GM19043 (cell line): Measurements from ENCODE around the gene TUBB2B.
"Not testable (repeated sequence)": the region's sequence is repeated elsewhere in the genome, so short reads cannot be mapped to it uniquely, and the experiment has no call there.

ENCODE experiments used
- ATAC-seq: cut with Tn5 transposase; IDR thresholded peaks from one replicate; pipeline ENCODE4 v1.9.1; 2021; ENCODE audit warnings: low read depth; ENCODE audit not compliant: unreplicated experiment

TUBB2B gene

DNA sequence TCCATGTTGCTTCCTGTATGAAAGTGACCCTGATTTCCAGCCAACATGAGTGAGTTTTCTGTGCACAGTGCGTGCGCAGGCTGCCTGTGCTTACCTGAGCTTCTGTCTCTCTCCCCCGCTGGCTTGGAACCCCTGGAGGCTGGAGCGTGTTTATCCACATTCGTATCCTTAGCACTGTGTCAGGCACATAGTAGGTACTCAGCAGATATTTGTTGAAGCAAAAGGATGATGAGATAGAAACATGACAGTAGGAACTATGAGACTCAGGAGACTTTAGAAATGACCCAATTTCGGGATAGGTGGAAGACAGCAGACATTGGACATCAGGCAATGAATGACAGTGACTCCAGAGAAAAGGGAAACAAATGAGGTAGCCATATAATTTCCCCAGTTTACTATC, 15.2 kb downstream of the TUBB2B start:
- ATAC-seq = no peak

DNA sequence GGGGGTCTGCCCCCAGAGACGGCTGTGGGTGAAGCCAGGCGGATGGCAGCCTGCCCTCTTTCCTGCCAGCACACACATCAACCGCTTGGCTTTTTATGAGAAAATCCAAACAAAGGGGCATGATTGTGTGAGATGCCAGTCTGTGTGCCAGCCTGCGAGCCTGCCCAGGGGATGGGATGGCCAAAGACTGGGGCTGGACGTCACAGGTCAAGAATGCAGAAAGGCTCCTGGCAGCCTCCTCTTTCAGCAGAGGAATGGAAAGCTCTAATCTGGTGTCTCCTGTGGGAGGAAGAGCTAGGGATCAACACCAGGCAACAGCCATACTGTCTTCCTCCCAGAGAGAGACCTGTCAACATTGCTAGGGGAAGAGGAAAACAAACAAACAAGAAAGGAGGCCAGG, 15.8 kb downstream of the TUBB2B start:
- ATAC-seq = no peak

DNA sequence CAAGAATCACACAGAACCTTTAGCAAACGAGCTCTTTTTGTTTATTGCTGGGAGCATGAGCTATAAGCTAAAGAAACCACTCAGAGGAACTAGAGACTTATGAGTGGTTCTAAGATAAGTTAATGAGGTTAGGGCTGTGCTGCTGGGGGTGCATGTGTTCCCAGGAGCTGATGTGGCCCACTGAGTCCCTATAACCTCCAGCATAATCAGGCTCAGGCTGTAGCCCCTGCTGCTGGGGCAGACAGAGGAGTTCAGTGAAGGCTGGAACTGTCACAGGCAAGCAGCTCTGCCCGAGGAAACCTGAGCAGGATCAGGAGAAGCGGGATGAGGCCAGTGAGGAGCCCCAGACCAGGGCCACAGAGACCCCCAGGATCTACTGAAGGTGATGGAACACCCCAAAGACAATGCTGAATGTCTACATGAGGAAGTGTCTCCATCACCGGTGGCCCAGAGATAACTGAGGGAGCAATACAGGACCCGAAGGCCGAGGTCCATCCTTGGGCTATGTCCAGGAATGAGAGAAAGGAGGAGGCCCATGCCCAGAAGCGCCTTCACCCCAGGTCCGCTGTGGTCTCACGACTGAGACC, 17.3 kb downstream of the TUBB2B start:
- no peak for ATAC-seq

DNA sequence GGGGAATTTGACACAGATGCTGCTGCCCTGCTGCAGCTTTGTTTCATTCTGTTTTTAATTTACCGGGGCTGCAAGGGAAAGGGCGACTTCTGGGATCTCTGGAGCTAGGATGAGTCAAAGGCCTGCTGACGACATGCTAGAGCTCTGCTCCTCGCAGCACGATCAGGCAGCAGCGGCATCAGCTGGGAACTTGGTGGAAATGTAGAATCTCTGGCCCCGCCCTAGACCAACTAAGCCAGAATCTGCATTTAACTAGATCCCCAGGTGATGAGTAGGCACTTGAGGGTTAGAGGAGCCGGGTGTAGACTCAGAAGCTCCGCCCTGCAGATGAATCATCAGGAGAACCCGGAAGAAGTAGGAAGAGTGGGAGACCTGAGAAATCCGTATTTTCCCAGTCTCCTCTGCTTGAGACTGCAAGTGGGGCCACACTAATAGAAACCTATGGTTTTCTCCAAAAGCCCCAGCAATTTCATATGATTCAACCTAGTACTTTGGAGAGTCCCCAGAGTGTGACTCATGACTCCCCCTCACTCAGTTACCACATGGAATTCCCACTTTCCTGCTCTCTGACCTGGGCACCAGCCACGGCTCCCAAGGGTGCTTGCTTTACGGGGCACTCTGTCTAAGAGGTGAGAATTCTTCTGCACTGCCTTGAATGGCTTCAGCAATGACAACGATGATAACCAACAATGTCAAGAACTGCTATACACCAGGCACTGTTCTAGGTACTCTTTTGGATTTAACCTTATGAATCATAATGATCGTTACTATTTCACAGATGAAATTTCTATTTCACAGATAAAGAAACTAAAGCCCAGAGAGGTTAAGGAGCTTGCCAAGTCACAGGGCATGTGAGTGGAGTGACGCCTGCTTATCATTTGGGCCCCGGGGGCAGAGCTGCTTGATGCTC, 18.1 kb downstream of the TUBB2B start:
- ATAC-seq = no peak

DNA sequence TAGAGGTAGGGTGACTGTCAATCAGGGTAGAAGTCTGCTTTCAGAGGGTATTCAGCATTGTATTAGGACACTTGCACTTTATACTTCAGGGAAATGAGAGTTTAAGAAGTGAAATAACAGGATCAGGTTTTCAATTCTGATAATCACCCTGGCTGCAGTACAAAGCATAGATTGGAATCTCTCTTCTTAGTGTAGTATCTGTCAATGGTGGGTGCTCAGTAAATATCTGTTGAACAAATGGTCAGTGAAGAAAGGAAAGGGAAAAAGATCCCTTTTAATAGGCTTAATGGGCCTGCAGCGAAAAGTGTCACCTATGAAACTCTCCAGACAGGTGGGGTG, 18.7 kb downstream of the TUBB2B start:
- ATAC-seq = no peak

DNA sequence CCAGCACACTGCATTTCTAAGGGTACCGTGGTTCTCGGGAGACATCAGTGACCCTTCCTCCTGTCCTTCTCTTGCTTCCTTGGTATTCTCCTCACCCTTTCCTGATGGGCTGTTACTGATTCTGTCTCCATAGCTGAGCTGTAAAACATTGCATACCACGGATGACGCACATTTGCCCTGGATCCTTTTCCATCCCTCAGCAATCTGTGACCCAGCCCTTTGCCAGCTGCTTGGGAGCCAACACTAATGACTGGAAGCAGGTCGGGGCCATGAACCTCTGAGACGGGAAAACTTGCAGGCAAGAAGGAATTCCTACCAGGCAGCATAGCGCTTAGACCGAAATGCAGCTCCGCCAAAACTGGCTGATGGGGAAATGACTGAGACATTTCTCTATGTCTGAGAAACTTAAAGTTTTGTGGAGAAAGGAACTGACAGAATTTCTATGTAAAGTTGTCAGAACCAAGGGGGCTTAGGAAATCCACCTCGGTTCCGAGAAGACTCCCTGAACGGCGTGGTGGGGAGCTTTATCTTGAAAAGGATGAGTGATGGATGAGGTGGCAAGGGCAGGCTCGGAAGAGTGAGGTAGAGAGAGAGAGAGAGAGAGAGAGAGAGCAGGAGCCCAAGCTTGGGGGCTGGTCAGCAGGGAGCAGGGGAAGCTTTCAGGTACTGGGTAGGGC, 19.2 kb downstream of the TUBB2B start:
- ATAC-seq = no peak

DNA sequence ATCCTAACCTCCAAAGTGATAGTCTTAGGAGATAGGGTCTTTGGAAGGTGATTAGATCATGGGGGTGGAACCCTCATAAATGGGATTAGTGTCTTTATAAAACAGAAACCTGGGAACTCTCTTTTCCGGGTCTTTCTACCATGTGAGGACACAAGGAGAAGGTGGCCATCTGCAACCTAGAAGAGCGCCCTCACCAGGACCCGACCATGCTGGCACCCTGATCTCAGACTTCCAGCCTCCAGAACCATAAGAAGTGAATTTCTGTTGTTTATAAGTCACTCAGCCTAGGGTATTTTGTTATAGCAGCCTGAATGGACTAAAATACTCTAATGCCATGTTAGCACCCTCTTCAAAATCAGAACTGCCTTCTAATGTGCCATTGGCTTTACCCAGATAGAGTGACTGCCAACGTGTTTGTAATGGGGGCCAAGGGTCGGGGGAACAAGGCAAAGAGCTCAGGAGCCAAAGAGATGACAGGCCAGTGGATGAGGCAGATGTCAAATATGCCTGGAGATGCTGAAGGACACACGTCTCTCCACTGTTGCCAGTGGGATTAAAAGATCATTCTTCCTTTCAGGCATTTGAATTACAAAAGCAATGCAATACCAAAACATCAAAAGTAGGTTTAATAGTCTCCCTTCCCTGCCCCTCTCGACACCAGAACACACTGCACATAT, 21.0 kb downstream of the TUBB2B start:
- ATAC-seq = no peak

DNA sequence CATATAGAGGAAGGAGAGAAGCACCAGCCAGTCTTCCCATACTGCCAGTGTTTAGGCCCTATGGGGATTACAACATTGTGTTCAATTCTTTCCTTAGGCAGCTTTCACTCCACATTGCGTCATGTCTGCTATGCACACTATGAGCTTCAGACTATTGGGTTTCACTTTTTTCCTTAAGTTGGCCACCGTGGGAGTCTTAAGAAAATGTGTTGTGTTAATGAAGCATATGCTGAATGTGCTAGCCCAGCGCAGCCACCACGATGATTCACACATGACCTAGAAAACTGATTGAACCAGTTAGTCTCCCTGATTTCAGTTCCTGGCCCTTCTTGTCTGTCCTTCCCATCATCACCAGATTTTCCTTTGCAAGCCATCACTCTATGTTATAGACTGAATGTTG, 21.5 kb downstream of the TUBB2B start:
- ATAC-seq = no peak

DNA sequence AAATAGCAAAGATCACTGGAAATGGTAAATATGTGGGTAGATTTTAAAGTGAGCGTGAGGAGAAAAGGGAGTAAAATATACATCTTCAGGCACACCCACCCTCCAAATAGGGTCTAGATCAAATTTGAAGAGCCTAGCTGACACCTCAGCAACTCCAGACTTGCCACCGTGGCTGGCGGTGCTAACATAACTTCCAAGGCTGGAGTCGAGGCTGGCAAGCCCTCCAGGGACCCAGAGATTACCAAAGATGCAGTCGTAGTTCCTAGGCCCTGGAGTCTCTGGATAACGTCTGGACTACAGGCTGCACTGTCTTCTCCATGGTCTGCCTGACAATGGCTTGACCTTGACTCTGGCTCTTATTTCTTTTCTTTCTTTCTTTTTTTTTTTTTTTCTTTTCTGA, 22.5 kb downstream of the TUBB2B start:
- ATAC-seq = no peak

DNA sequence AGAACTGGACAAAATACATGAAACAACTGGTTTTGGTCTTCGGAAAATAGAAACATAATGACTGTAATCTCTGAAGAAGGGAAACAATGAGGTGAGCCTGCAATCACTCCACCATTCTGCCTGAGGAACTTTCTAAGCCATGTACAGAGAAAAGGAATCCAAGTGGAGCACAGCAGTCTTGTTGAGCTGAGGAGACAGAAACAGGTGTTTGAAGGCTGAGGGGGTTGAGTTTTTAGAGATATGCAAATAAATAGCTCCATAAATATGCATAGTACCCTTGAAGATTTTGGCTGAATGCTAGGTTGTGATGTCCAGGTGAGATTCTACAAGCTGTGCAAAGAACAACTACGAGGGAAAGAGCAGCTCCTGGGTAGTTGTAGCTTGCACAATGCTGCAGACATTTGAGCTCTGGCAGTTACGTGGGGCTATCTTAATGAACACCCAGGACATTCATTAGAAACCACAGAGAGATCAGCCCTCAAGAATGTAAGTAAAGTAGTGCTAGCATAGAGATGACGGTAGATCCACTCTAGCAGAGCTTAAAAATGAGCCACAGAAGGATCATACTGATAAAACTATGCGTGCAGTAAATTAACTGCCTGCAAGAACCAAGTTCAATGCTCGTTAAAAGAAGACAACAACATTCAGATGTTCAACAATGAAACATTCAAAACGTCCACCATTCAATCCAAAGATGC, 24.3 kb downstream of the TUBB2B start:
- no peak for ATAC-seq

DNA sequence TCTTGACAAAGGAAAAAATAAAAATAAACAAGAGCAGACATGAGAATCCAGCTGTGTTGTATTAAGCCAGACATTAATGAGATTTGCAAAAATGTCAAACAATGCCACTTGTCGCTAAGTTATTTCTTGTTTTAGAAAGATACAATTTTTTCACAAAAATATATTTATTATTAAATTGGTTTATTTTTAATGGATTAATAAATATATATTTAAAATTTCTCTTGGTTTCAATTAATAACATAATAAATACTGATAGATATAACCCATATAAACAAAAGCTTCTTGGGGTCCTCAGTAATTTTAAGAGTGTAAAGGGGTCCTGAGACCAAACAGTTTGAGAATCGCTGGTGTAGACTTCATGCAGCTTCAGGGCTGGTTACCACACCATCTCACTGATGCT, 26.1 kb downstream of the TUBB2B start:
- no peak for ATAC-seq

DNA sequence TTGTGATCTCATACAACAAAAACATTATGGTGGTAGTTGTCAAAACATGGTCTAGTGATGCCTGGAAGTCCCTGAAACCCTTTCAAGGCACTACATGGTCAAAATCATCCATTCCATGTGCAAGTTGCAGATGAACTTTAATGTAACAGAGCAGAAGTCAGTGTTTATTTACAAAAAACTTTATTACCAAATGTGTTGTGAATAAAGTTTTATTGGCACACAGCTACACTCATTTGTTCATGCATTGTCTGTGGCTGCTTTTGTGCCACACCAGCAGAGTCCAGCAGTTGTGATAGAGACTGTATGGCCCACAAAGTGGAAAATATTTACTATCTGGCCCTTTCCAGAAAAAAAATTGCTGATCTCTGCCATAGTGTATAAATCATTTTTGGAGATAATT, 26.8 kb downstream of the TUBB2B start:
- no peak for ATAC-seq

DNA sequence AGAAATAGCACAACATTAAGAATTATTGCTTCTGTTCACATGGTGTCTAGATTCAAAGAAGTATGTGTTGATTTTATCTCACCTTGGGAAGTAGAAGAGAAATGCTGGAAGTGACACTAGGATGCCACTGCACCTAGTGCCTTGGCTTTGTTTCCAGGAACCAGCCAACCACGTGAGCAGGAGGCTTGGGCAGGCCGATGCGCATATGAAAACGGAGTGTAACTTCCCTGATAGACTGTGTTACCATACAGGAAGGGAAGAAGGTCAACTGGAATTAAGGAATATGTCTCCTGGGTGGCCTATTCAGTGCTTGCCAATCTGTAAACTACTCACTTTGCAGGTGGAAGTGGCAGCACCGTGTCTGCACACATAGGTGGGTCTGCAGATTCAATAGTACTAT, 28.1 kb downstream of the TUBB2B start:
- ATAC-seq = no peak

DNA sequence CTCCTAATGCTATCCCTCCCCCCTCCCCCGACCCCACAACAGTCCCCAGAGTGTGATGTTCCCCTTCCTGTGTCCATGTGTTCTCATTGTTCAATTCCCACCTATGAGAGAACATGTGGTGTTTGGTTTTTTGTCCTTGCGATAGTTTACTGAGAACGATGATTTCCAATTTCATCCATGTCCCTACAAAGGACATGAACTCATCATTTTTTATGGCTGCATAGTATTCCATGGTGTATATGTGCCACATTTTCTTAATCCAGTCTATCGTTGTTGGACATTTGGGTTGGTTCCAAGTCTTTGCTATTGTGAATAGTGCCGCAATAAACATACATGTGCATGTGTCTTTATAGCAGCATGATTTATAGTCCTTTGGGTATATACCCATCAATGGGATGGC, 29.7 kb downstream of the TUBB2B start:
- not testable (repeated sequence) for ATAC-seq

DNA sequence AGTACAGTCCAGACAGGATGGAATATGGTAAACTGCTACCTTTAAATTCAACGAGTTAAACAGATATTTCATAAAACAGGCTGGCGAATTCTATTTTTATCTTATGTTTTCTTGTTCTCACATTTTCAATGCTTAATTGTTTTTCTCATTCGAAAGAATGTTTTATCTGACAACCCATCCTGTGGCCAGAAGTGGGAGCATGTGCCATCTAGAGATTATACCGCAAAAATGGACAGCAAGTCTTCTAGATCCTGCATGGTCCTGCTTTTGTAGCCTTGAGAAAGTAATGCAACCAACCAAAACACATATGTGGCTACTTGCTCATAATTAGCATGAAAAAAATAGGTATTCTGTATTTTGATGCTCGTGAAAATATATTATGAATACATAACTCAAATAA, 30.7 kb downstream of the TUBB2B start:
- no peak for ATAC-seq

DNA sequence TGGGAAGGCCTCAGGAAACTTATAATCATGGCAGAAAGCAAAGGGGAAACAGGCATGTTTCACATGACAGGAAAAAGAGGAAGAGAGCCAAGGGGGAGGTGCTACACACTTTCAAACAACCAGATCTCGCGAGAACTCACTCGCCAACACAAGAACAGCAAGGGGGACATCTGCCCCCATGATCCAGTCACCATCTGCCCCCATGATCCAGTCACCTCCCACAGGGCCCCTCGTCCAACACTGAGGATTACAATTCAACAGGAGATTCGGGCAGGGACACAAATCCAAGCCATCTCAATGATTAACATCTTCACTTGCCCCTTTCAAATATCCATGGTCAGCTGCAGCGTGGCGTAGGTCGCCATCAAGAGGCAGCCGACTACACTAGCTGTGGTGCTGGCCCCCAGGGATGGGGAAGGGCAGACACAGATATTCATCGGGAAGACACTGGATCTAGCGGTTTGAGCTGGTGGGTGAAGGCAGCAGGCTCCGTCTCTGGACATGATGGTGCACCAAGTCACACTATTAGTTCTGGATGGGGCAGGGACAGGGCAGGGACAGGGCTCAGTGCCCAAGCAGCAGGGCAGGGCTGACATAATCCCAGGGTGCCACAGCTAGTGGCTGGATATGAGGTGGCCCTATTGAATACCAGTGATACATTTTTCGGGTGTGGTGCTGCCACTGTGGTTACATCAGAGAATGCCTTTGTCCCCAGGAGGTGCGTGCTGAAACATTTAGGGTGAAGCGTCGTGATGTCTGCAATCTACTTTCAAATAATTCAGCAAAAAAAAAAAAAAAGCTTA, 31.6 kb downstream of the TUBB2B start:
- ATAC-seq = no peak

DNA sequence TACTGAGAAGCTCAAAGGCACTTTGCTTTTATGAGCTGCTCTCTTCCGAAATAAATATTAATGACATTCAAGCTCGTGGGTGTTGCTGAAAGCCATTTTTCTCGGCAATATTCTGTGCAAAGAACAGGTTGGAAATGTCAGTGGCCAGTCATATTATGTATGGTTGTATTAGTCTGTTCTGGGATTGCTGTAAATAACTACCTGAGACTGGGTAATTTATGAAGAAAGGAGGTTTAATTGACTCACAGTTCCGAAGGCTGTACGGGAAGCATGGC, 32.1 kb downstream of the TUBB2B start:
- no peak for ATAC-seq

DNA sequence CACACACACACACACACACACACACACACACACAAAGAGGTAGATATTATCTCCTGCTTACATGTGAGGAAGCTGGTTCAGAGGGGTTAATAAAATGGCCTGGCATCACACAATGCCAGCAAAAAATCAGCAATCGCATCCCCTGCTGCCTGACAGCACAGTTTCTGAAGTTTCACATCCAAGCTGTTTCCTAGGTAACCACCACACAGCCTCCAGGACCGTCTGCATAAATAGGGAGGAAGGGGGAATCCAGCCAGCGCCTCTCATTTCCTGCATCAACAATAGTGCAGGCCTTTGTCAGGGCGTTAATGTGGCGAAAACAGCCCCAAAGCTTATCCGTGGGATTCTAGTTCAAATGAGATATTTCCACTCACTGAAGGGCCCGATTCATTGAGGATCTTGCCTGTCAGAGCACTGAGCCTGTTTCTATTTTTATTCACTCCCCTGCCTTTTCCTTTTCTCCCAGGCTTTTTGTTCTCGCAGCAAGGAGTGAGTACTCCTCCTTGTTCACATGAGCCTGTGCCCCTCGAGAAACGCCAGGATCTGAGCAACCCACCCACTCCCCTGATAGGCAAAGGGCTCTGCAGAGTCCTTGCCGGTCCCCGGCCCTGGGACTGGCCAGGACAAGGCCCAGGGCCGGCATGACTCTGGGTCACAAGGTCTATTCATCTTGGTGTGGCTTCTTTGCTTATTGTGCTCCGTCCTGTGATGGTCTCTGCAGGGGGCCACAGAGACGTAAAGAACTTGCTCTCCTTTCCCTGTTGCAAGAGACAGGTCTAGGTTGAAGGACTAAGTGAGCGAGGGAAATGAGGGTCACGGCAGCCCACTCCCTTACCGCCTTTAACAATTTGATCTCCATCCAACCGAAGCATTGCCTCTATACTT, 32.7 kb downstream of the TUBB2B start:
- ATAC-seq = no peak
